Endodermal cell (in vitro differentiated cells): ENCODE measurements around the gene DVL3. TPM values are rescaled to one million over a fixed set of nuclear protein-coding genes. Genes with fewer than 3 reads are reported as not detected.

Experiments used
- DNase-seq: peaks from one replicate; pipeline ENCODE4 v3.0.0-alpha.2; 2017
- H3K27ac ChIP-seq: 2 replicates; pipeline ENCODE4 v1.5.1; 2013; ENCODE audit warnings: mild to moderate bottlenecking, low read depth, low read length, moderate library complexity
- H3K27me3 ChIP-seq: 2 replicates; pipeline ENCODE4 v1.6.1; 2013; ENCODE audit warnings: mild to moderate bottlenecking, low read length, moderate library complexity; ENCODE audit not compliant: insufficient read depth, control insufficient read depth, poor library complexity, severe bottlenecking
- H3K36me3 ChIP-seq: 2 replicates; pipeline ENCODE4 v1.7.0; 2013; ENCODE audit warnings: mild to moderate bottlenecking, low read length, moderate library complexity; ENCODE audit not compliant: control insufficient read depth, insufficient read depth
- H3K4me1 ChIP-seq: one replicate; pipeline ENCODE4 v1.7.0; 2013; ENCODE audit warnings: low read length; ENCODE audit not compliant: control insufficient read depth, insufficient read depth
- H3K4me3 ChIP-seq: 2 replicates; pipeline ENCODE4 v1.5.1; 2013; ENCODE audit warnings: mild to moderate bottlenecking, low read length, moderate library complexity
- H3K9ac ChIP-seq: 2 replicates; pipeline ENCODE4 v1.6.1; 2013; ENCODE audit warnings: mild to moderate bottlenecking, low read length, moderate library complexity; ENCODE audit not compliant: poor library complexity, severe bottlenecking; ENCODE audit errors: extremely low read depth
- H3K9me3 ChIP-seq: 2 replicates; pipeline ENCODE4 v1.6.1; 2013; ENCODE audit warnings: mild to moderate bottlenecking, low read length, moderate library complexity; ENCODE audit not compliant: control insufficient read depth
- H3K27ac Mint-ChIP-seq: 2 replicates; pipeline ENCODE4 v1.8.0; 2020; ENCODE audit warnings: mixed read lengths
- H3K27me3 Mint-ChIP-seq: 2 replicates; pipeline ENCODE4 v1.8.0; 2021; ENCODE audit warnings: mild to moderate bottlenecking, mixed read lengths; ENCODE audit not compliant: insufficient read depth
- H3K36me3 Mint-ChIP-seq: 2 replicates; pipeline ENCODE4 v1.8.0; 2020; ENCODE audit warnings: low read depth, mixed read lengths
- H3K4me1 Mint-ChIP-seq: 2 replicates; pipeline ENCODE4 v1.8.0; 2020; ENCODE audit warnings: mixed read lengths
- H3K4me3 Mint-ChIP-seq: 2 replicates; pipeline ENCODE4 v1.8.0; 2020; ENCODE audit warnings: mild to moderate bottlenecking, moderate library complexity, mixed read lengths
- H3K9me3 Mint-ChIP-seq: 2 replicates; pipeline ENCODE4 v1.8.0; 2020; ENCODE audit warnings: mild to moderate bottlenecking, mixed read lengths
- CTCF ChIP-seq: fragments of 200-600 bp; sonication (generic); conservative IDR thresholded peaks from 2 replicates; pipeline ENCODE4 v1.5.0; 2021; ENCODE audit warnings: antibody characterized with exemption, mild to moderate bottlenecking
- WGBS, 2 experiments: methylation state at CpG; one replicate each; pipeline versions ENCODE4 v1.1.5 to v1.1.7; 2013; ENCODE audit warnings: missing lambda C conversion rate in 2 of 2, mixed read lengths in 1 of 2; ENCODE audit not compliant: insufficient coverage in 1 of 2, insufficient read length in 1 of 2; 5-methylcytosine and 5-hydroxymethylcytosine counted together
- total RNA-seq, 2 donors: library from RNA; stranded (reverse); fragmentation: NEBNext Ultra II Directional in 1 of 2; extraction: Animal tissue kit (Norgen Biotek cat#: 25700) in 1 of 2; gene quantifications; 2 replicates in 1 of 2; 3 replicates in 1 of 2; pipeline ENCODE4 v1.2.1, GENCODE V29; 2021

Gene DVL3
- total RNA-seq, 2 donors from 2014 or later: 90.5 to 95.1 TPM

DNA sequence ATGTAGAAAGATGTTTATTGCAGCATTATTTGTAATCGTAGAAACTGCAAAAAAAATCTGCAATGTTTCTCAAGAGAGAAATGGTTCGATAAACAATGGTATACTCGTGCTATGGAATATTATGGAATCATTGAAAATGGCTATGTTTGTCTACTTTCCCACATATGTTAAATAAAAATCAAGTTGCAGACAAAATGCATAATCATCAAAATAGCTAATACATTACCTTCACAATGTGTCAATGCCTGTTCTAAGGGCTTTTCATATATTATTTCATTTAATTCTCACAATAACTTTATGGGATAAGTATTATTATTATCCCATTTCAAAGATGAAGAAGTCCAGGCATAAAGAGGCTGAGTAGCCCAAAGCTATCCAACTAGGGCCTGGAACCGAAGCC is 22.2 kb upstream of the DVL3 start:
- TF ChIP-seq CTCF: no peak
- 88 to 90% methylated on average over 3 to 4 of the region's 4 CpGs for WGBS, 2 experiments
- H3K27me3 ChIP-seq: peaks cover 5% of the 10 kb centered on the region
- H3K9me3 Mint-ChIP-seq: no peaks in the 10 kb centered on the region
- H3K27ac Mint-ChIP-seq: no peak overlapping the region
- H3K9ac ChIP-seq: no peak overlapping the region
- no peaks in the 10 kb centered on the region for H3K4me1 ChIP-seq
- H3K4me3 Mint-ChIP-seq: no peak overlapping the region
- H3K4me1 Mint-ChIP-seq: peaks cover 14% of the 10 kb centered on the region
- peaks cover 16% of the 10 kb centered on the region for H3K27me3 Mint-ChIP-seq
- no peak overlapping the region for H3K4me3 ChIP-seq
- peaks cover 5% of the 10 kb centered on the region for H3K36me3 Mint-ChIP-seq
- no peaks in the 10 kb centered on the region for H3K9me3 ChIP-seq
- DNase-seq: no peak
- H3K27ac ChIP-seq: no peak overlapping the region
- peaks cover 6% of the 10 kb centered on the region for H3K36me3 ChIP-seq

- WGBS, 2 experiments: 0 to 1% methylated on average over 24 to 36 of the region's 37 CpGs
- Histone ChIP-seq H3K9me3 (no peaks in the 10 kb centered on the region), H3K4me3 (peak overlapping the region; percentile 94), H3K9ac (peak overlapping the region; percentile 81), H3K36me3 (peaks cover 8% of the 10 kb centered on the region), H3K27me3 (peaks cover 5% of the 10 kb centered on the region), H3K4me1 (no peaks in the 10 kb centered on the region), H3K27ac (no peak overlapping the region)
- H3K4me3 Mint-ChIP-seq: peak overlapping the region; percentile 95
- H3K36me3 Mint-ChIP-seq: peaks cover 7% of the 10 kb centered on the region
- peak; percentile 90 for DNase-seq
- H3K27me3 Mint-ChIP-seq: peaks cover 16% of the 10 kb centered on the region
- no peaks in the 10 kb centered on the region for H3K9me3 Mint-ChIP-seq
- no peak for TF ChIP-seq CTCF
- H3K4me1 Mint-ChIP-seq: peaks cover 12% of the 10 kb centered on the region
- H3K27ac Mint-ChIP-seq: peak overlapping the region; percentile 71
These were observed 21.1 kb upstream of the DVL3 start for GRCh38 chr3:184133840-184134745.

GRCh38 chr3:184134746-184135148 is 20.4 kb upstream of the DVL3 start:
- Histone ChIP-seq H3K4me1 (no peaks in the 10 kb centered on the region), H3K4me3 (peak overlapping the region; percentile 94), H3K36me3 (peaks cover 8% of the 10 kb centered on the region), H3K27ac (peak overlapping the region; percentile 48), H3K27me3 (peaks cover 5% of the 10 kb centered on the region), H3K9ac (peak overlapping the region; percentile 81), H3K9me3 (no peaks in the 10 kb centered on the region)
- no peak for TF ChIP-seq CTCF
- DNase-seq: no peak
- Mint-ChIP-seq H3K4me1 (peaks cover 12% of the 10 kb centered on the region), H3K36me3 (peaks cover 7% of the 10 kb centered on the region), H3K9me3 (no peaks in the 10 kb centered on the region), H3K27ac (peak overlapping the region; percentile 88), H3K27me3 (peaks cover 16% of the 10 kb centered on the region), H3K4me3 (peak overlapping the region; percentile 95)
- WGBS, 2 experiments: 0 to 1% methylated on average over 12 to 21 of the region's 21 CpGs
